ENCODE data around the gene RGS1. TPM values are rescaled to one million over a fixed set of nuclear protein-coding genes. Genes with fewer than 3 reads are reported as not detected.

RGS1 gene
- total RNA-seq, 1 donor from 2014 or later = 145 TPM

DNA sequence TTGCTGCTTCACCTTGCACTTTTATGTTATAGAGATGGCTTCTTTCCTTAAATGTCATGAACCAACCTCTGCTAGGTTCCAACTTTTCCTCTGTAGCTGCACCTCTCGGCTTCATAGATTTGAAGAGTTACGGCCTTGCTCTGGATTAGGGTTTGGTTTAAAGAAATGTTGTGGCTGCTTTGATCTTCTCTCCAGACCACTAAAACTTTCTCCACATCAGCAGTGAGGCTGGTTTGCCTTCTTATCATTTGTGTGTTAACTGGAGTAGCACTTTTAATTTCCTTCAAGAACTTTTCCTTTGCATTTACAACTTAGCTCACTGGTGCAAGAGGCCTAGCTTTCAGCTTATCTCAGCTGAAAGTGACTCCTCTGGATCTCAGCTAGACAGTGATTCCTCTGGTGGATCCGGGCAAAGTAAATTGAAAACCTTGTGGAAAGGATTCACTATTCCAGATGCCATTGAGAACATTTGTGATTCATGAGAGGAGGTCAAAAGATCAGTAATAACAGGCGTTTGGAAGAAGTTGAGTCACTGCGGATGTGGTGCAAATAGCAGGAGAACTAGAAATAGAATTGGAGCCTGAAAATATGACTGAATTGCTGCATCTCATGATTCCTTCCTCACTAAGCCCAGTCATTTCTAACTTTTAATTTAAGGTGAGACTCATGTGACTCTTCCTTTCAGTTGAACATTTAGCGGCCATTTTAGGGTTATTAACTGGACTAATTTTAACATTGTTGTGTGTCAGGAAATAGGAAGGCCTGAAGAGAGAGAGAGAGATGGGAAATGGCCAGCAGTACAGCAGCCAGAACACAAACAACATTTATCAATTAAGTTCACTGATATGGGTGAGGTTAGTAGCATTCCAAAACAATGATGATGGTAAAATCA, 16.2 kb upstream of the RGS1 start:
- peak; percentile 25 to 28 for TF ChIP-seq POLR2AphosphoS5 (IDR thresholded peaks at IDR 0.05; ENCODE audit: insufficient read depth in 1 of 2, low read depth in 1 of 2)
- no peak for TF ChIP-seq POLR2A (IDR thresholded peaks at IDR 0.05)
- intact Hi-C loops (cut with DNase I) = no loop called here
- Histone ChIP-seq H3K27me3 (no peaks in the 10 kb centered on the region), H3K27ac (peak overlapping the region; percentile 15), H3K36me3 (no peaks in the 10 kb centered on the region), H3K9me3 (no peaks in the 10 kb centered on the region), H3K4me1 (no peaks in the 10 kb centered on the region), H3K4me3 (no peak overlapping the region)
- DNase-seq (ENCODE audit: extremely low spot score in 2 of 2) = no peak

DNA sequence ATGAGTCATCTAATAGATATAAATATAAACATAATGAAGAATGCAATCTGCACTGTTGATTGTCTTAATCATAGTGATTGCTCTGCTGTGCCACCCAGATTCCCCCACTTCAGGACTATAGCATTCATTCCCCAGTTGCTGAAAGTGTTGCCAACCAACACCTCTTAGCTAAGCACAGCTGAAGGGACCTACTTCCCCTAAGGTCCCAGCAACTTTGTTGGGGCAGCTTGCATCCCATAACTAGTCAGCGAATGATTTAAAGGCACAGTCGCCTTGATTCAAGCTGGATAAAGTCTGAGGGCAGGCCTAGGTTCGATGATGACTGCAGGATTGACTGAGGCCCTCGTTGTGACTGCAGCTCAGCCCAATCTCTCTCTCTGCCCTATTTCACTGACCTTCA, 14.3 kb upstream of the RGS1 start:
- TF ChIP-seq, protein P1, sequence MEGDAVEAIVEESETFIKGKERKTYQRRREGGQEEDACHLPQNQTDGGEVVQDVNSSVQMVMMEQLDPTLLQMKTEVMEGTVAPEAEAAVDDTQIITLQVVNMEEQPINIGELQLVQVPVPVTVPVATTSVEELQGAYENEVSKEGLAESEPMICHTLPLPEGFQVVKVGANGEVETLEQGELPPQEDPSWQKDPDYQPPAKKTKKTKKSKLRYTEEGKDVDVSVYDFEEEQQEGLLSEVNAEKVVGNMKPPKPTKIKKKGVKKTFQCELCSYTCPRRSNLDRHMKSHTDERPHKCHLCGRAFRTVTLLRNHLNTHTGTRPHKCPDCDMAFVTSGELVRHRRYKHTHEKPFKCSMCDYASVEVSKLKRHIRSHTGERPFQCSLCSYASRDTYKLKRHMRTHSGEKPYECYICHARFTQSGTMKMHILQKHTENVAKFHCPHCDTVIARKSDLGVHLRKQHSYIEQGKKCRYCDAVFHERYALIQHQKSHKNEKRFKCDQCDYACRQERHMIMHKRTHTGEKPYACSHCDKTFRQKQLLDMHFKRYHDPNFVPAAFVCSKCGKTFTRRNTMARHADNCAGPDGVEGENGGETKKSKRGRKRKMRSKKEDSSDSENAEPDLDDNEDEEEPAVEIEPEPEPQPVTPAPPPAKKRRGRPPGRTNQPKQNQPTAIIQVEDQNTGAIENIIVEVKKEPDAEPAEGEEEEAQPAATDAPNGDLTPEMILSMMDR (IDR thresholded peaks at IDR 0.05) = no peak
- TF ChIP-seq POLR2A (IDR thresholded peaks at IDR 0.05) = no peak
- Histone ChIP-seq H3K4me1 (no peaks in the 10 kb centered on the region), H3K9me3 (no peaks in the 10 kb centered on the region), H3K36me3 (no peaks in the 10 kb centered on the region), H3K27ac (no peak overlapping the region), H3K27me3 (no peaks in the 10 kb centered on the region), H3K4me3 (no peak overlapping the region)
- DNase-seq (ENCODE audit: extremely low spot score in 2 of 2) = no peak
- intact Hi-C loops (cut with DNase I) = no loop called here

DNA sequence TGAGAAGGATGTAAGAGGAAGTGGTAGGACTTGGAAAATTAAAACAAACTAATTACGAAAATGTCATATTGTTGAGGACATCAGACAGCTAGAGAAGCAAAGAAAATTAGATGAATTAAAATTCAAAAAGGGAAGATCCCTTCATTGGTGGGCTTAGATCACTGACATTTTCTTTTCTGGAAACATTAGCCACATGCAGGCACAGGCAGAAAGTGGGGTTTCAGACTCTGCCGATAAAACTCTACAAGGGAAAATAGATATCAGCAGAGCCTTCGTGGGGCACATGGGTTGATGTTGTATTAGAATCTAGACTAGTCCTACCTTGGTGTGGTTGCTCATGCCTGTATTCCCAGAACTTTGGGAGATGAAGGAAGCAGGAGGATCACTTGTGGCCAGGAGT, 12.4 kb upstream of the RGS1 start:
- no peak overlapping the region for H3K4me3 ChIP-seq
- no peaks in the 10 kb centered on the region for H3K4me1 ChIP-seq
- TF ChIP-seq POLR2A (IDR thresholded peaks at IDR 0.05) = no peak
- TF ChIP-seq, protein P1 (IDR thresholded peaks at IDR 0.05) = no peak
- no peak for TF ChIP-seq POLR2AphosphoS5 (IDR thresholded peaks at IDR 0.05; ENCODE audit: insufficient read depth in 1 of 2, low read depth in 1 of 2)
- DNase-seq (ENCODE audit: extremely low spot score in 2 of 2) = no peak
- H3K36me3 ChIP-seq = no peaks in the 10 kb centered on the region
- H3K9me3 ChIP-seq = no peaks in the 10 kb centered on the region
- no peak overlapping the region for H3K27ac ChIP-seq
- intact Hi-C loops (cut with DNase I) = no loop called here
- no peaks in the 10 kb centered on the region for H3K27me3 ChIP-seq

DNA sequence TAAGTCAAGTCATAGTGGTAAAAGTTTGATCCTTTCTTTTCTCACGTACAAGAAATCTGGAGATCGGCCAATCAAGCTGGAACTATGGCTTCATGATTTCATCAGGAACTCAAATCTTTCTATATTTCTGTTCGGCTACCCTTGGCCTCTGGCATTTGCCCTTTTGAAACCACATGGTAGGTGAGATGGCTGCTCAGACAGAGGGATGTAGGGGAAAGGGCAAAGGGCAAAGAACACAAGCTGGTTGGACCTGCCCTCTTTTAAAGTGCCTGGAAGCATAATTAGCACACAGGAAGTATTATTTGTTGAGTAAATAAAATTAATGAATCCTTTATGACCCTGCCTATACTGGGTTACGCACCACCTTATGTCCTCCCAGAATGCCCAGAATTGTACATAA, 11.5 kb upstream of the RGS1 start:
- TF ChIP-seq POLR2A (IDR thresholded peaks at IDR 0.05) (no peak), POLR2AphosphoS5 (IDR thresholded peaks at IDR 0.05; ENCODE audit: insufficient read depth in 1 of 2, low read depth in 1 of 2) (no peak)
- TF ChIP-seq, protein P1 (IDR thresholded peaks at IDR 0.05) = no peak
- H3K4me1 ChIP-seq = no peaks in the 10 kb centered on the region
- H3K27ac ChIP-seq = no peak overlapping the region
- no peak for DNase-seq (ENCODE audit: extremely low spot score in 2 of 2)
- H3K9me3 ChIP-seq = no peaks in the 10 kb centered on the region
- no peaks in the 10 kb centered on the region for H3K36me3 ChIP-seq
- H3K27me3 ChIP-seq = no peaks in the 10 kb centered on the region
- no peak overlapping the region for H3K4me3 ChIP-seq
- intact Hi-C loops (cut with DNase I) = no loop called here

DNA sequence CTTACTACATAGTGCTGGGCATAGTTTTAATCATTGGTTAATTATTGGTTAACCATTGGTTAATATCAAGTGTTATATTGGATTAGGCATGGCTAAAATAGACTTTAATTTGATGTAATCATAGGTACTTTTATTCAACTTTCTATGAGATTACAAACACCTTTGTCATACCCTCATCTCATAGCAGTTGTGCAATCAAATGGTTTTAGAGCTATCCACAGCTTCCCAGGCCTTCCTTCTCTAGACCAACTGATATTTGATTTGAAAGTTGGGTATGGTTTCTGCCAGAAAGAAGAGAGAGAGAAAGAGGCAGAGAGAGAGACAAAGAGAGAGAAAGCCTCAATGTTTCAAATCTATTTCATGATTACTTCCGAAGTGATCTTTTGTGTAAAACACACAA, 9.6 kb upstream of the RGS1 start:
- Histone ChIP-seq H3K27ac (no peak overlapping the region), H3K36me3 (no peaks in the 10 kb centered on the region), H3K4me1 (no peaks in the 10 kb centered on the region), H3K9me3 (no peaks in the 10 kb centered on the region), H3K27me3 (no peaks in the 10 kb centered on the region), H3K4me3 (no peak overlapping the region)
- TF ChIP-seq, protein P1 (IDR thresholded peaks at IDR 0.05) = no peak
- no peak for TF ChIP-seq POLR2AphosphoS5 (IDR thresholded peaks at IDR 0.05; ENCODE audit: insufficient read depth in 1 of 2, low read depth in 1 of 2)
- TF ChIP-seq POLR2A (IDR thresholded peaks at IDR 0.05) = no peak
- intact Hi-C loops (cut with DNase I) = no loop called here
- DNase-seq (ENCODE audit: extremely low spot score in 2 of 2) = no peak

Data from vagina (tissue), 2 donors.